Measurements from ENCODE around the gene CTNNA3. TPM values are rescaled to one million over a fixed set of nuclear protein-coding genes. Genes with fewer than 3 reads are reported as not detected.

The CTNNA3 gene
- total RNA-seq, 2 donors from 2014 or later: 3.2 to 7.2 TPM

DNA sequence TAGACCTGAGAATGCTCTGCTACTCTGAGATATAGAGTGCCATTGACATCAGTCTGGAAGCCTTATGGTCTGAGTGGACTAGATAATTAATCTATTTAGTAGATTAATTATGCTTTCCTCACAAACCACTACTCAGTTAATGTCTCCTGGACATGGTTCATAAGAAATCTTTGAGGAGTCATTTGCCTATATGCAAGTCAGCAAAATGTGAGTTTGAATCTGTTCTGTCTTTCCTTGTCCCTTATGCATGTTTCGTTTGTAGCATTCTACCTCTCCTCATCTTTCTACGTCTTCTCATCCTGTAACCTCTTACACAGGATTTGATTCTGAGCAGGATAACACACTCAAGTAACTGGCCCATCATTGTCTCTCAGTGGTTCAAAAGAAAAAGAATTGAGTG lies 1505.6 kb downstream of the CTNNA3 start:
- H3K9me3 ChIP-seq (ENCODE audit: control insufficient read depth, low read length): no peaks in the 10 kb centered on the region
- Mint-ChIP-seq H3K4me1 (peaks cover 2% of the 10 kb centered on the region), H3K9me3 (no peaks in the 10 kb centered on the region), H3K4me3 (no peak overlapping the region), H3K27me3 (ENCODE audit: insufficient read depth) (no peaks in the 10 kb centered on the region), H3K36me3 (ENCODE audit: low read depth) (no peaks in the 10 kb centered on the region), H3K27ac (no peak overlapping the region)
- H3K27me3 ChIP-seq (ENCODE audit: control insufficient read depth, insufficient read depth, low read length, poor library complexity, severe bottlenecking): no peaks in the 10 kb centered on the region
- no peak overlapping the region for H3K9ac ChIP-seq (ENCODE audit: extremely low read depth, low read length, poor library complexity, severe bottlenecking)
- WGBS, 2 experiments (ENCODE audit: insufficient coverage in 1 of 2, insufficient read length in 1 of 2): 91 to 100% methylated on average over 2 of the region's 2 CpGs
- DNase-seq: no peak
- H3K36me3 ChIP-seq (ENCODE audit: control insufficient read depth, insufficient read depth, low read length): no peaks in the 10 kb centered on the region
- no peak for TF ChIP-seq CTCF (conservative IDR thresholded peaks at IDR 0.05)
- H3K4me1 ChIP-seq (ENCODE audit: control insufficient read depth, insufficient read depth, low read length): no peaks in the 10 kb centered on the region
- no peak overlapping the region for H3K27ac ChIP-seq (ENCODE audit: low read depth, low read length)
- H3K4me3 ChIP-seq (ENCODE audit: low read length): no peak overlapping the region

DNA sequence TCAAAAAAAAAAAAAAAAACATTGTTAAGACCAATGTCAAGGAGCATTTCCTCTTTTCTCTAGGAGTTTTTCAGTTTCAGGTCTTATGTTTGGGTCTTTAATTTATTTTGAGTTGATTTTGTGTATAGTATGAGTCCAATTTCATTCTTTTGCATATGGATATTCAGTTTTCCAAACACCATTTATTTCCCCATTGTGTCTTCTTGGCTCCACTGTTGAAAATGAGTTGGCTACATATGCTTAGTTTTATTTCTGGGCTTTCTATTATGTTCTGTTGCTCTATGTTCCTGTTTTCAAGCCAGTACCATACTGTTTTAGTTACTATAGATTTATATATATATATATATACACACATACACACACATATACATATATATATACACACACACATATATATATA lies 1506.7 kb downstream of the CTNNA3 start:
- H3K4me1 ChIP-seq (ENCODE audit: control insufficient read depth, insufficient read depth, low read length): no peaks in the 10 kb centered on the region
- H3K36me3 ChIP-seq (ENCODE audit: control insufficient read depth, insufficient read depth, low read length): no peaks in the 10 kb centered on the region
- H3K9me3 ChIP-seq (ENCODE audit: control insufficient read depth, low read length): no peaks in the 10 kb centered on the region
- no peak for TF ChIP-seq CTCF (conservative IDR thresholded peaks at IDR 0.05)
- Mint-ChIP-seq H3K4me3 (no peak overlapping the region), H3K27me3 (ENCODE audit: insufficient read depth) (no peaks in the 10 kb centered on the region), H3K4me1 (peaks cover 2% of the 10 kb centered on the region), H3K9me3 (no peaks in the 10 kb centered on the region), H3K36me3 (ENCODE audit: low read depth) (no peaks in the 10 kb centered on the region), H3K27ac (no peak overlapping the region)
- no peaks in the 10 kb centered on the region for H3K27me3 ChIP-seq (ENCODE audit: control insufficient read depth, insufficient read depth, low read length, poor library complexity, severe bottlenecking)
- H3K4me3 ChIP-seq (ENCODE audit: low read length): no peak overlapping the region
- no peak overlapping the region for H3K27ac ChIP-seq (ENCODE audit: low read depth, low read length)
- DNase-seq: no peak
- no peak overlapping the region for H3K9ac ChIP-seq (ENCODE audit: extremely low read depth, low read length, poor library complexity, severe bottlenecking)

DNA sequence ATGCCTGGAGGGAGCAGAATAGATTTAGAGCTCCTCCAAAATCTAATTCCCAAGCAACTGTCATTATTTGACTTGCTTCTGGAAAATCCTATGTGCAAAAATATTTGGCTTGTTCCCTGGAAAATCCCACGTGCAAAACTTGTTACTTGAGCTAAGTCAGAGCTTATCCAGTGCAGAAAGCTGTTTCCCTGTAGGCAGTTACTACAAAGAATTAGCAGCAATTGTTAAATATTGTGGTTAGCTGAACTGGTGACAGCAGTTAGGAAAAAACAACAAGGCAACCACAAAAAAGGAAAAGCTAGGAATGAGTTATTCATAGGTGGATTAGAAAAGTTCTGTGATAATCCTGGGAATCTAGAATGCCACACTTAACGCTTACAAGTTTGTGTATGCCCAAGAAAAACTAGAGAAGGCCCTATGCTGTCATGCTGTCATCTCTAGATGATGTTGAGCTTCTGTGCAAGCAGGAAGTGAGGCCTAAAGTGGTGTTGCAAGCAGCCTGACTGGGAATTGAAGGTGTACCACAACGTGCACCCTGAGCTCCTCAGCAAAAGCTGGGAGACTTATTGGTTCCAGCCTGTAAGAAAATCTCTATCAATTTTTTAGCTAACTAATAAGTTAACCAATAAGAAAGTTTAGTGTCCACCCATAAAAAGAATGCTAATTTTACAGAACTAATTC lies 1508.8 kb downstream of the CTNNA3 start:
- WGBS, 2 experiments (ENCODE audit: insufficient coverage in 1 of 2, insufficient read length in 1 of 2): 86 to 96% methylated on average over 3 of the region's 3 CpGs
- no peaks in the 10 kb centered on the region for H3K27me3 ChIP-seq (ENCODE audit: control insufficient read depth, insufficient read depth, low read length, poor library complexity, severe bottlenecking)
- no peaks in the 10 kb centered on the region for H3K4me1 Mint-ChIP-seq
- no peak overlapping the region for H3K27ac ChIP-seq (ENCODE audit: low read depth, low read length)
- TF ChIP-seq CTCF (conservative IDR thresholded peaks at IDR 0.05): no peak
- no peak overlapping the region for H3K4me3 ChIP-seq (ENCODE audit: low read length)
- H3K9ac ChIP-seq (ENCODE audit: extremely low read depth, low read length, poor library complexity, severe bottlenecking): no peak overlapping the region
- no peak overlapping the region for H3K4me3 Mint-ChIP-seq
- no peaks in the 10 kb centered on the region for H3K9me3 ChIP-seq (ENCODE audit: control insufficient read depth, low read length)
- no peaks in the 10 kb centered on the region for H3K4me1 ChIP-seq (ENCODE audit: control insufficient read depth, insufficient read depth, low read length)
- H3K27me3 Mint-ChIP-seq (ENCODE audit: insufficient read depth): no peaks in the 10 kb centered on the region
- no peak overlapping the region for H3K27ac Mint-ChIP-seq
- no peaks in the 10 kb centered on the region for H3K36me3 ChIP-seq (ENCODE audit: control insufficient read depth, insufficient read depth, low read length)
- DNase-seq: no peak
- no peaks in the 10 kb centered on the region for H3K36me3 Mint-ChIP-seq (ENCODE audit: low read depth)
- H3K9me3 Mint-ChIP-seq: no peaks in the 10 kb centered on the region
